GM23338 (cell line): Measurements from ENCODE around the gene MAP3K5. TPM values are rescaled to one million over a fixed set of nuclear protein-coding genes. Genes with fewer than 3 reads are reported as not detected.

Source experiments
- ATAC-seq: fragments of 200-7000 bp; cut with Tn5 transposase; 3 replicates; pipeline ENCODE4 v1.9.1; 2020
- DNase-seq: peaks from one replicate; pipeline ENCODE4 v3.0.0-alpha.2; 2015; ENCODE audit warnings: low spot score
- H2AFZ ChIP-seq: fragments of 200-600 bp; sonication (generic); 2 replicates; pipeline ENCODE4 v1.8.0; 2016; ENCODE audit warnings: antibody characterized with exemption, mild to moderate bottlenecking, moderate library complexity
- H3F3A ChIP-seq: fragments of 200-600 bp; sonication (generic); replicated peaks from 2 replicates; pipeline ENCODE4 v1.8.0; 2017; ENCODE audit warnings: antibody characterized with exemption, mixed run types, low read depth
- H3K27ac ChIP-seq: fragments of 200-600 bp; sonication (generic); 2 replicates; pipeline ENCODE4 v1.6.1; 2016; ENCODE audit warnings: low read depth
- H3K27me3 ChIP-seq: fragments of 200-600 bp; sonication (generic); 2 replicates; pipeline ENCODE4 v1.8.0; 2016; ENCODE audit warnings: mild to moderate bottlenecking, mixed run types, moderate library complexity; ENCODE audit not compliant: insufficient read depth
- H3K36me3 ChIP-seq: fragments of 200-600 bp; sonication (generic); 2 replicates; pipeline ENCODE4 v1.8.0; 2016; ENCODE audit warnings: mild to moderate bottlenecking; ENCODE audit not compliant: insufficient read depth
- H3K4me1 ChIP-seq: fragments of 200-600 bp; sonication (generic); 2 replicates; pipeline ENCODE4 v1.8.0; 2016; ENCODE audit warnings: mild to moderate bottlenecking, moderate library complexity; ENCODE audit not compliant: insufficient read depth
- H3K4me2 ChIP-seq: fragments of 200-600 bp; sonication (generic); 2 replicates; pipeline ENCODE4 v1.7.1; 2017; ENCODE audit warnings: mixed run types
- H3K4me3 ChIP-seq: fragments of 200-600 bp; sonication (generic); 2 replicates; pipeline ENCODE4 v1.6.1; 2016; ENCODE audit warnings: mixed run types
- H3K79me2 ChIP-seq: fragments of 200-600 bp; sonication (generic); replicated peaks from 2 replicates; pipeline ENCODE4 v1.8.0; 2017; ENCODE audit warnings: mild to moderate bottlenecking; ENCODE audit not compliant: insufficient read depth
- H3K9me2 ChIP-seq: fragments of 200-600 bp; sonication (generic); 2 replicates; pipeline ENCODE4 v1.8.0; 2017; ENCODE audit not compliant: insufficient read depth
- H4K20me1 ChIP-seq: fragments of 200-600 bp; sonication (generic); replicated peaks from 2 replicates; pipeline ENCODE4 v1.8.0; 2017; ENCODE audit warnings: mild to moderate bottlenecking; ENCODE audit not compliant: insufficient read depth
- H3K27ac Mint-ChIP-seq: 2 replicates; pipeline ENCODE4 v1.8.0; 2020; ENCODE audit warnings: inconsistent platforms, mild to moderate bottlenecking, moderate library complexity, mixed read lengths
- H3K27me3 Mint-ChIP-seq: 3 replicates; pipeline ENCODE4 v1.8.0; 2022; ENCODE audit warnings: low read depth, mild to moderate bottlenecking, moderate library complexity, mixed read lengths, inconsistent platforms; ENCODE audit not compliant: insufficient read depth, poor library complexity
- H3K36me3 Mint-ChIP-seq: 3 replicates; pipeline ENCODE4 v1.8.0; 2021; ENCODE audit warnings: low read depth, mild to moderate bottlenecking, inconsistent platforms, moderate library complexity, mixed read lengths
- H3K4me1 Mint-ChIP-seq: 3 replicates; pipeline ENCODE4 v1.8.0; 2020; ENCODE audit warnings: mild to moderate bottlenecking, inconsistent platforms, mixed read lengths
- H3K4me3 Mint-ChIP-seq: 3 replicates; pipeline ENCODE4 v1.8.0; 2021; ENCODE audit warnings: moderate library complexity, mild to moderate bottlenecking, inconsistent platforms, mixed read lengths
- H3K9me3 Mint-ChIP-seq: 3 replicates; pipeline ENCODE4 v1.8.0; 2020; ENCODE audit warnings: moderate library complexity, mild to moderate bottlenecking, inconsistent platforms, mixed read lengths
- ETS1 ChIP-seq: IDR thresholded peaks from 2 replicates; pipeline ENCODE4 v1.6.1; 2016; ENCODE audit warnings: antibody characterized with exemption
- EZH2 ChIP-seq: fragments of 200-600 bp; sonication (generic); IDR thresholded peaks from one replicate; pipeline ENCODE4 v1.8.0; 2017; ENCODE audit warnings: antibody characterized with exemption, mild to moderate bottlenecking, low read depth; ENCODE audit not compliant: unreplicated experiment
- EZH2phosphoT487 ChIP-seq: fragments of 200-600 bp; sonication (generic); IDR thresholded peaks from one replicate; pipeline ENCODE4 v1.8.1; 2018; ENCODE audit warnings: antibody characterized with exemption; ENCODE audit not compliant: unreplicated experiment
- JUNB ChIP-seq: IDR thresholded peaks from one replicate; pipeline ENCODE4 v1.6.1; 2016; ENCODE audit warnings: antibody characterized with exemption; ENCODE audit not compliant: unreplicated experiment
- POLR2AphosphoS5 ChIP-seq: IDR thresholded peaks from 2 replicates; pipeline ENCODE4 v1.6.1; 2016; ENCODE audit warnings: antibody characterized with exemption, low read depth
- STAT1 ChIP-seq: IDR thresholded peaks from one replicate; pipeline ENCODE4 v1.6.1; 2016; ENCODE audit warnings: antibody characterized with exemption; ENCODE audit not compliant: unreplicated experiment
- ZNF462 ChIP-seq: fragments of 250-450 bp; sonication (Bioruptor Pico); IDR thresholded peaks from 2 replicates; pipeline ENCODE4 v1.5.0; 2020; ENCODE audit warnings: mild to moderate bottlenecking, moderate library complexity
- polyA plus RNA-seq: library from polyadenylated mRNA; unstranded; fragments of >200 nt; fragmentation: Nextera tagmentation; extraction: Ambion mirVana; gene quantifications from 2 replicates; pipeline ENCODE4 v1.2.1, GENCODE V29; 2016
- total RNA-seq: library from RNA; depleted of rRNA; stranded (reverse); fragments of >200 nt; shearing (Covaris generic); gene quantifications from 2 replicates; pipeline ENCODE4 v1.2.3, GENCODE V29; 2014
- TF ChIP-seq, protein P1 (sequence below): IDR thresholded peaks from one replicate; pipeline ENCODE4 v1.6.1; 2018; ENCODE audit warnings: antibody characterized with exemption; ENCODE audit not compliant: unreplicated experiment
- TF ChIP-seq, protein P2 (sequence below), 2 experiments: fragments of 200-600 bp in 1 of 2; sonication (generic) in 1 of 2; conservative IDR thresholded peaks; 2 replicates each; pipeline versions ENCODE4 v1.5.1 to v1.6.1; 2016 to 2017; ENCODE audit warnings: antibody characterized with exemption in 2 of 2, low read depth in 2 of 2, mild to moderate bottlenecking in 2 of 2, moderate library complexity in 1 of 2

Gene MAP3K5
- total and polyA plus RNA-seq, 2 experiments from 2014 or later, result 0.76 to 2.8 TPM

GRCh38 chr6:136823128-136823660 is 30.9 kb upstream of the MAP3K5 start:
- peak overlapping the region; percentile 93 for H2AFZ ChIP-seq
- ATAC-seq (peak; percentile 62; the same call in 2 of the 3 replicates), DNase-seq (no peak)
- TF ChIP-seq POLR2AphosphoS5, result no peak
- TF ChIP-seq, protein P1, sequence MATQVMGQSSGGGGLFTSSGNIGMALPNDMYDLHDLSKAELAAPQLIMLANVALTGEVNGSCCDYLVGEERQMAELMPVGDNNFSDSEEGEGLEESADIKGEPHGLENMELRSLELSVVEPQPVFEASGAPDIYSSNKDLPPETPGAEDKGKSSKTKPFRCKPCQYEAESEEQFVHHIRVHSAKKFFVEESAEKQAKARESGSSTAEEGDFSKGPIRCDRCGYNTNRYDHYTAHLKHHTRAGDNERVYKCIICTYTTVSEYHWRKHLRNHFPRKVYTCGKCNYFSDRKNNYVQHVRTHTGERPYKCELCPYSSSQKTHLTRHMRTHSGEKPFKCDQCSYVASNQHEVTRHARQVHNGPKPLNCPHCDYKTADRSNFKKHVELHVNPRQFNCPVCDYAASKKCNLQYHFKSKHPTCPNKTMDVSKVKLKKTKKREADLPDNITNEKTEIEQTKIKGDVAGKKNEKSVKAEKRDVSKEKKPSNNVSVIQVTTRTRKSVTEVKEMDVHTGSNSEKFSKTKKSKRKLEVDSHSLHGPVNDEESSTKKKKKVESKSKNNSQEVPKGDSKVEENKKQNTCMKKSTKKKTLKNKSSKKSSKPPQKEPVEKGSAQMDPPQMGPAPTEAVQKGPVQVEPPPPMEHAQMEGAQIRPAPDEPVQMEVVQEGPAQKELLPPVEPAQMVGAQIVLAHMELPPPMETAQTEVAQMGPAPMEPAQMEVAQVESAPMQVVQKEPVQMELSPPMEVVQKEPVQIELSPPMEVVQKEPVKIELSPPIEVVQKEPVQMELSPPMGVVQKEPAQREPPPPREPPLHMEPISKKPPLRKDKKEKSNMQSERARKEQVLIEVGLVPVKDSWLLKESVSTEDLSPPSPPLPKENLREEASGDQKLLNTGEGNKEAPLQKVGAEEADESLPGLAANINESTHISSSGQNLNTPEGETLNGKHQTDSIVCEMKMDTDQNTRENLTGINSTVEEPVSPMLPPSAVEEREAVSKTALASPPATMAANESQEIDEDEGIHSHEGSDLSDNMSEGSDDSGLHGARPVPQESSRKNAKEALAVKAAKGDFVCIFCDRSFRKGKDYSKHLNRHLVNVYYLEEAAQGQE, result no peak
- no peak for TF ChIP-seq ZNF462 (CRISPR knock-in tag)
- TF ChIP-seq, protein P2, sequence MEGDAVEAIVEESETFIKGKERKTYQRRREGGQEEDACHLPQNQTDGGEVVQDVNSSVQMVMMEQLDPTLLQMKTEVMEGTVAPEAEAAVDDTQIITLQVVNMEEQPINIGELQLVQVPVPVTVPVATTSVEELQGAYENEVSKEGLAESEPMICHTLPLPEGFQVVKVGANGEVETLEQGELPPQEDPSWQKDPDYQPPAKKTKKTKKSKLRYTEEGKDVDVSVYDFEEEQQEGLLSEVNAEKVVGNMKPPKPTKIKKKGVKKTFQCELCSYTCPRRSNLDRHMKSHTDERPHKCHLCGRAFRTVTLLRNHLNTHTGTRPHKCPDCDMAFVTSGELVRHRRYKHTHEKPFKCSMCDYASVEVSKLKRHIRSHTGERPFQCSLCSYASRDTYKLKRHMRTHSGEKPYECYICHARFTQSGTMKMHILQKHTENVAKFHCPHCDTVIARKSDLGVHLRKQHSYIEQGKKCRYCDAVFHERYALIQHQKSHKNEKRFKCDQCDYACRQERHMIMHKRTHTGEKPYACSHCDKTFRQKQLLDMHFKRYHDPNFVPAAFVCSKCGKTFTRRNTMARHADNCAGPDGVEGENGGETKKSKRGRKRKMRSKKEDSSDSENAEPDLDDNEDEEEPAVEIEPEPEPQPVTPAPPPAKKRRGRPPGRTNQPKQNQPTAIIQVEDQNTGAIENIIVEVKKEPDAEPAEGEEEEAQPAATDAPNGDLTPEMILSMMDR (conservative IDR thresholded peaks at IDR 0.05; ENCODE audit: low read depth in 2 of 2), result no peak; a peak in 1 of 4 replicates
- no peak for TF ChIP-seq STAT1
- no peak for TF ChIP-seq JUNB
- no peak for TF ChIP-seq ETS1
- TF ChIP-seq EZH2phosphoT487, result no peak
- no peak for TF ChIP-seq EZH2
- Mint-ChIP-seq H3K27ac (peak overlapping the region; percentile 93), H3K9me3 (no peaks in the 10 kb centered on the region), H3K4me1 (no peaks in the 10 kb centered on the region; the same call in 2 of the 3 replicates), H3K4me3 (peak overlapping the region; percentile 90), H3K27me3 (peaks cover 4% of the 10 kb centered on the region), H3K36me3 (peaks cover 37% of the 10 kb centered on the region)
- H3K9me2 ChIP-seq, result 0 out of 2 replicates have a peak, but pooled peaks cover 3% of the 10 kb centered on the region
- H3K36me3 ChIP-seq, result no peaks in the 10 kb centered on the region
- peak overlapping the region; percentile 65 for H3K4me3 ChIP-seq
- H3K27ac ChIP-seq, result peak overlapping the region; percentile 66; the same call in 1 of the 2 replicates
- no peaks in the 10 kb centered on the region for H4K20me1 ChIP-seq
- peak overlapping the region; percentile 88 for H3K4me2 ChIP-seq
- H3F3A ChIP-seq, result peaks cover 5% of the 10 kb centered on the region; the same call in 1 of the 2 replicates
- peaks cover 8% of the 10 kb centered on the region; the same call in 1 of the 2 replicates for H3K79me2 ChIP-seq
- H3K4me1 ChIP-seq, result peaks cover 7% of the 10 kb centered on the region
- H3K27me3 ChIP-seq, result 0 out of 2 replicates have a peak, but pooled peaks cover 4% of the 10 kb centered on the region
